K562 (cell line): ENCODE measurements around the gene PTBP3. TPM values are rescaled to one million over a fixed set of nuclear protein-coding genes. Genes with fewer than 3 reads are reported as not detected.

Experiments used
- ASH1L ChIP-seq: fragments of 450-650 bp; IDR thresholded peaks from 2 replicates; pipeline ENCODE4 v1.6.1; 2018; ENCODE audit warnings: borderline replicate concordance, mild to moderate bottlenecking, low read depth; ENCODE audit not compliant: partially characterized antibody
- CBFA2T3 ChIP-seq: fragments of 450-650 bp; IDR thresholded peaks from 2 replicates; pipeline ENCODE4 v1.6.1; 2017
- ELF1 ChIP-seq: fragments of 200-800 bp; sonication (Bioruptor generic); IDR thresholded peaks from 2 replicates; pipeline ENCODE4 v1.6.1; 2016; ENCODE audit warnings: missing genetic modification characterization, missing compliant biosample characterization
- ETV6 ChIP-seq, 3 experiments: fragments of 150-350 bp in 1 of 3; sonication (generic) in 1 of 3; formaldehyde crosslinking in 1 of 3; IDR thresholded peaks; 2 replicates each; pipeline versions ENCODE4 v1.6.1 to v1.8.0; 2014 to 2022; ENCODE audit warnings: borderline replicate concordance in 2 of 3, low read depth in 2 of 3, antibody characterized with exemption in 1 of 3, low read length in 1 of 3, mild to moderate bottlenecking in 1 of 3, missing genetic modification reagents in 1 of 3
- GABPA ChIP-seq: fragments of 200-800 bp; sonication (Bioruptor generic); conservative IDR thresholded peaks from 2 replicates; pipeline ENCODE4 v1.6.1; 2016; ENCODE audit warnings: low read depth, missing genetic modification characterization, missing compliant biosample characterization
- HDAC3 ChIP-seq: fragments of 450-650 bp; IDR thresholded peaks from 2 replicates; pipeline ENCODE4 v1.6.1; 2018; ENCODE audit warnings: borderline replicate concordance, mild to moderate bottlenecking, moderate library complexity; ENCODE audit not compliant: partially characterized antibody
- HEY1 ChIP-seq: fragments of 250-450 bp; sonication (Bioruptor Pico); IDR thresholded peaks from 2 replicates; pipeline ENCODE4 v1.5.0; 2020; ENCODE audit warnings: mild to moderate bottlenecking, moderate library complexity, borderline replicate concordance
- IRF2 ChIP-seq: sonication (generic); formaldehyde crosslinking; IDR thresholded peaks from 2 replicates; pipeline ENCODE4 v1.8.1; 2022; ENCODE audit warnings: mild to moderate bottlenecking, missing genetic modification reagents
- NRF1 ChIP-seq, 2 experiments: fragments of 450-650 bp; IDR thresholded peaks in 1 of 2; conservative IDR thresholded peaks in 1 of 2; 2 replicates each; pipeline ENCODE4 v1.6.1; 2014; ENCODE audit warnings: mild to moderate bottlenecking in 2 of 2
- PHF21A ChIP-seq: fragments of 450-650 bp; IDR thresholded peaks from 2 replicates; pipeline ENCODE4 v1.6.1; 2017; ENCODE audit warnings: low read depth, borderline replicate concordance
- PML ChIP-seq: IDR thresholded peaks from 2 replicates; pipeline ENCODE4 v1.6.1; 2012; ENCODE audit warnings: low read length, inconsistent platforms
- PRPF4 ChIP-seq: fragments of 200-400 bp; formaldehyde crosslinking; IDR thresholded peaks from one replicate; pipeline ENCODE4 v1.6.1; 2017; ENCODE audit warnings: low read length, low read depth, mild to moderate bottlenecking; ENCODE audit not compliant: insufficient read depth, poor library complexity, severe bottlenecking
- RBFOX2 ChIP-seq: fragments of 200-400 bp; formaldehyde crosslinking; IDR thresholded peaks from 2 replicates; pipeline ENCODE4 v1.6.1; 2017; ENCODE audit warnings: low read depth, mild to moderate bottlenecking, low read length, moderate library complexity
- SIN3A ChIP-seq, 2 experiments: fragments of 150-350 bp in 1 of 2; IDR thresholded peaks; 2 replicates each; pipeline ENCODE4 v1.6.1; 2011 to 2016; ENCODE audit warnings: borderline replicate concordance in 2 of 2, low read depth in 2 of 2, low read length in 2 of 2, mild to moderate bottlenecking in 2 of 2, moderate library complexity in 2 of 2; ENCODE audit not compliant: control insufficient read depth in 1 of 2
- TEAD2 ChIP-seq: fragments of 450-650 bp; IDR thresholded peaks from 2 replicates; pipeline ENCODE4 v1.6.1; 2016; ENCODE audit warnings: missing genetic modification characterization, control low read depth, missing compliant biosample characterization
- XRCC5 ChIP-seq: fragments of 200-400 bp; formaldehyde crosslinking; IDR thresholded peaks from 2 replicates; pipeline ENCODE4 v1.6.1; 2017; ENCODE audit warnings: low read depth, mild to moderate bottlenecking, low read length
- YBX1 ChIP-seq: fragments of 450-650 bp; IDR thresholded peaks from 2 replicates; pipeline ENCODE4 v1.7.1; 2016; ENCODE audit warnings: mild to moderate bottlenecking
- ZNF174 ChIP-seq: fragments of 250-450 bp; sonication (Bioruptor Pico); IDR thresholded peaks from 2 replicates; pipeline ENCODE4 v1.4.0; 2020; ENCODE audit warnings: mild to moderate bottlenecking
- ZZZ3 ChIP-seq: fragments of 450-650 bp; IDR thresholded peaks from 2 replicates; pipeline ENCODE4 v1.6.1; 2016; ENCODE audit warnings: antibody characterized with exemption, mild to moderate bottlenecking, moderate library complexity
- polyA plus RNA-seq, 8 experiments: library from polyadenylated mRNA; depleted of rRNA in 4 of 8; stranded (reverse) in 5 of 8; unstranded in 3 of 8; fragments of >200 nt; fragmentation: Nextera tagmentation in 2 of 8; fragmentation: Illumina TruSeq in 1 of 8; extraction: Ambion mirVana in 2 of 8; extraction: Trizol in 1 of 8; gene quantifications; 2 replicates each; pipeline versions ENCODE4 v1.2.1 to v1.2.3, GENCODE V29; 2011 to 2014; ENCODE audit warnings: inconsistent platforms in 1 of 8, missing spikeins in 1 of 8
- total RNA-seq, 7 experiments: library from RNA; depleted of rRNA in 6 of 7; stranded (reverse); fragments of >200 nt in 6 of 7; fragmentation: Illumina TruSeq in 2 of 7; extraction: Trizol in 2 of 7; gene quantifications; 2 replicates each; pipeline versions ENCODE4 v1.2.1 to v1.2.3, GENCODE V29; 2011 to 2021; ENCODE audit warnings: low replicate concordance in 1 of 7
- TF ChIP-seq, protein P1 (sequence below): fragments of 450-650 bp; IDR thresholded peaks from 2 replicates; pipeline ENCODE4 v1.6.1; 2017; ENCODE audit warnings: antibody characterized with exemption
- TF ChIP-seq, protein P2 (sequence below): IDR thresholded peaks from 3 replicates; pipeline ENCODE4 v1.6.1; 2011; ENCODE audit warnings: borderline replicate concordance, mild to moderate bottlenecking; ENCODE audit not compliant: insufficient read length, insufficient read depth
- TF ChIP-seq, protein P3 (sequence below): fragments of 250-450 bp; sonication (Bioruptor Pico); IDR thresholded peaks from 2 replicates; pipeline ENCODE4 v1.5.0; 2021
- TF ChIP-seq, protein P4 (sequence below): conservative IDR thresholded peaks from 2 replicates; pipeline ENCODE4 v1.6.1; 2011; ENCODE audit warnings: low read depth, mild to moderate bottlenecking, low read length; ENCODE audit not compliant: control insufficient read depth

Gene PTBP3
- total and polyA plus RNA-seq, 9 of the 15 experiments (the other 6 are each of a cell fraction or from before 2014, with no cell fraction given), result 22.4 to 132 (median 68.0) TPM

GRCh38 chr9:112194969-112195431 is 138.4 kb downstream of the PTBP3 start (continued):
- TF ChIP-seq, protein P1, sequence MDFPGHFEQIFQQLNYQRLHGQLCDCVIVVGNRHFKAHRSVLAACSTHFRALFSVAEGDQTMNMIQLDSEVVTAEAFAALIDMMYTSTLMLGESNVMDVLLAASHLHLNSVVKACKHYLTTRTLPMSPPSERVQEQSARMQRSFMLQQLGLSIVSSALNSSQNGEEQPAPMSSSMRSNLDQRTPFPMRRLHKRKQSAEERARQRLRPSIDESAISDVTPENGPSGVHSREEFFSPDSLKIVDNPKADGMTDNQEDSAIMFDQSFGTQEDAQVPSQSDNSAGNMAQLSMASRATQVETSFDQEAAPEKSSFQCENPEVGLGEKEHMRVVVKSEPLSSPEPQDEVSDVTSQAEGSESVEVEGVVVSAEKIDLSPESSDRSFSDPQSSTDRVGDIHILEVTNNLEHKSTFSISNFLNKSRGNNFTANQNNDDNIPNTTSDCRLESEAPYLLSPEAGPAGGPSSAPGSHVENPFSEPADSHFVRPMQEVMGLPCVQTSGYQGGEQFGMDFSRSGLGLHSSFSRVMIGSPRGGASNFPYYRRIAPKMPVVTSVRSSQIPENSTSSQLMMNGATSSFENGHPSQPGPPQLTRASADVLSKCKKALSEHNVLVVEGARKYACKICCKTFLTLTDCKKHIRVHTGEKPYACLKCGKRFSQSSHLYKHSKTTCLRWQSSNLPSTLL, result no peak
- TF ChIP-seq TEAD2 (tag), result peak; percentile 57; the same call in 1 of the 2 replicates
- TF ChIP-seq RBFOX2, result no peak
- TF ChIP-seq, protein P2, sequence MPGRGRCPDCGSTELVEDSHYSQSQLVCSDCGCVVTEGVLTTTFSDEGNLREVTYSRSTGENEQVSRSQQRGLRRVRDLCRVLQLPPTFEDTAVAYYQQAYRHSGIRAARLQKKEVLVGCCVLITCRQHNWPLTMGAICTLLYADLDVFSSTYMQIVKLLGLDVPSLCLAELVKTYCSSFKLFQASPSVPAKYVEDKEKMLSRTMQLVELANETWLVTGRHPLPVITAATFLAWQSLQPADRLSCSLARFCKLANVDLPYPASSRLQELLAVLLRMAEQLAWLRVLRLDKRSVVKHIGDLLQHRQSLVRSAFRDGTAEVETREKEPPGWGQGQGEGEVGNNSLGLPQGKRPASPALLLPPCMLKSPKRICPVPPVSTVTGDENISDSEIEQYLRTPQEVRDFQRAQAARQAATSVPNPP, result no peak
- no peak for TF ChIP-seq ASH1L
- no peak for TF ChIP-seq PHF21A
- TF ChIP-seq, protein P3, sequence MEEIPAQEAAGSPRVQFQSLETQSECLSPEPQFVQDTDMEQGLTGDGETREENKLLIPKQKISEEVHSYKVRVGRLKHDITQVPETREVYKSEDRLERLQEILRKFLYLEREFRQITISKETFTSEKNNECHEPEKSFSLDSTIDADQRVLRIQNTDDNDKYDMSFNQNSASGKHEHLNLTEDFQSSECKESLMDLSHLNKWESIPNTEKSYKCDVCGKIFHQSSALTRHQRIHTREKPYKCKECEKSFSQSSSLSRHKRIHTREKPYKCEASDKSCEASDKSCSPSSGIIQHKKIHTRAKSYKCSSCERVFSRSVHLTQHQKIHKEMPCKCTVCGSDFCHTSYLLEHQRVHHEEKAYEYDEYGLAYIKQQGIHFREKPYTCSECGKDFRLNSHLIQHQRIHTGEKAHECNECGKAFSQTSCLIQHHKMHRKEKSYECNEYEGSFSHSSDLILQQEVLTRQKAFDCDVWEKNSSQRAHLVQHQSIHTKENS (CRISPR knock-in tag), result no peak
- no peak for TF ChIP-seq XRCC5
- TF ChIP-seq ZNF174 (CRISPR knock-in tag), result no peak
- TF ChIP-seq SIN3A (IDR thresholded peaks at IDR 0.05; ENCODE audit: borderline replicate concordance in 2 of 2, control insufficient read depth in 1 of 2, low read depth in 2 of 2, low read length in 2 of 2), result no peak
- TF ChIP-seq ETV6 (IDR thresholded peaks at IDR 0.05; ENCODE audit: borderline replicate concordance in 1 of 2, low read depth in 2 of 2, low read length in 1 of 2), result no peak
- no peak for TF ChIP-seq ETV6 (CRISPR knock-in tag; IDR thresholded peaks at IDR 0.05; ENCODE audit: borderline replicate concordance)
- no peak for TF ChIP-seq HEY1 (CRISPR knock-in tag)
- TF ChIP-seq HDAC3, result peak; percentile 24
- no peak for TF ChIP-seq YBX1
- peak; percentile 74 for TF ChIP-seq GABPA (tag)
- TF ChIP-seq IRF2 (CRISPR knock-in tag), result no peak
- TF ChIP-seq PRPF4, result no peak
- TF ChIP-seq, protein P4, sequence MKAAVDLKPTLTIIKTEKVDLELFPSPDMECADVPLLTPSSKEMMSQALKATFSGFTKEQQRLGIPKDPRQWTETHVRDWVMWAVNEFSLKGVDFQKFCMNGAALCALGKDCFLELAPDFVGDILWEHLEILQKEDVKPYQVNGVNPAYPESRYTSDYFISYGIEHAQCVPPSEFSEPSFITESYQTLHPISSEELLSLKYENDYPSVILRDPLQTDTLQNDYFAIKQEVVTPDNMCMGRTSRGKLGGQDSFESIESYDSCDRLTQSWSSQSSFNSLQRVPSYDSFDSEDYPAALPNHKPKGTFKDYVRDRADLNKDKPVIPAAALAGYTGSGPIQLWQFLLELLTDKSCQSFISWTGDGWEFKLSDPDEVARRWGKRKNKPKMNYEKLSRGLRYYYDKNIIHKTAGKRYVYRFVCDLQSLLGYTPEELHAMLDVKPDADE, result no peak
- TF ChIP-seq PML, result no peak
- no peak for TF ChIP-seq CBFA2T3
- no peak for TF ChIP-seq ZZZ3
- no peak for TF ChIP-seq NRF1 (conservative IDR thresholded peaks at IDR 0.05 in 1 of 2, IDR thresholded peaks at IDR 0.05 in 1 of 2)
- peak; percentile 56; the same call in 1 of the 2 replicates for TF ChIP-seq ELF1 (tag)
